Heart right ventricle (tissue), 16 donors: ENCODE measurements around the gene COPS7A. TPM values are rescaled to one million over a fixed set of nuclear protein-coding genes. Genes with fewer than 3 reads are reported as not detected.

Source experiments
- ATAC-seq, 8 donors: fragments of 200-7000 bp; cut with Tn5 transposase; one replicate each; pipeline ENCODE4 v1.9.1; 2020; ENCODE audit warnings: mild to moderate bottlenecking in 8 of 8, moderate library complexity in 8 of 8, moderate number of reproducible peaks in 1 of 8
- DNase-seq, 2 donors: peaks; one replicate each; pipeline ENCODE4 v3.0.0-alpha.2; 2020
- H3K27ac ChIP-seq, 10 donors: fragments of 200-600 bp; sonication (generic) in 2 of 10; one replicate each; pipeline versions ENCODE4 v1.5.0 to v1.8.0; 2020 to 2022; ENCODE audit warnings: mild to moderate bottlenecking in 3 of 10
- H3K27me3 ChIP-seq, 7 donors: fragments of 200-600 bp; one replicate each; pipeline ENCODE4 v1.8.0; 2021 to 2022; ENCODE audit warnings: mild to moderate bottlenecking in 2 of 7
- H3K36me3 ChIP-seq, 9 donors: fragments of 200-600 bp; sonication (generic) in 1 of 9; one replicate each; pipeline versions ENCODE4 v1.5.0 to v1.8.0; 2020 to 2022; ENCODE audit warnings: mild to moderate bottlenecking in 2 of 9
- H3K4me1 ChIP-seq, 9 donors: fragments of 200-600 bp; sonication (generic) in 1 of 9; one replicate each; pipeline versions ENCODE4 v1.5.0 to v1.8.0; 2020 to 2022; ENCODE audit warnings: mild to moderate bottlenecking in 4 of 9
- H3K4me3 ChIP-seq, 10 donors: fragments of 200-600 bp; sonication (generic) in 2 of 10; one replicate each; pipeline versions ENCODE4 v1.5.0 to v1.8.0; 2020 to 2022; ENCODE audit warnings: mild to moderate bottlenecking in 7 of 10, moderate library complexity in 2 of 10
- H3K9me3 ChIP-seq, 11 donors: fragments of 200-600 bp in 10 of 11; sonication (generic) in 2 of 11; one replicate each; pipeline versions ENCODE4 v1.5.0 to v1.8.0; 2013 to 2022; ENCODE audit warnings: mild to moderate bottlenecking in 2 of 11, control low read depth in 1 of 11, moderate library complexity in 1 of 11
- CTCF ChIP-seq, 9 donors: fragments of 200-600 bp; sonication (generic) in 2 of 9; IDR thresholded peaks; one replicate each; pipeline versions ENCODE4 v1.5.0 to v1.8.0; 2021 to 2022; ENCODE audit warnings: antibody characterized with exemption in 9 of 9, mild to moderate bottlenecking in 5 of 9, moderate library complexity in 1 of 9
- WGBS, 2 donors: extraction: QIAGEN DNeasy Blood & Tissue Kit; methylation state at CpG; one replicate each; pipeline ENCODE4 v1.1.7; 2013; ENCODE audit warnings: inconsistent platforms in 1 of 2; 5-methylcytosine and 5-hydroxymethylcytosine counted together
- intact Hi-C, 10 donors: fragments of 100-400 bp; cut with DNase I; formaldehyde crosslinking; loops; one replicate each; pipeline versions ENCODE4 v1.11.1 to v1.14.2; 2022
- polyA plus RNA-seq, 2 donors: library from polyadenylated mRNA; stranded (reverse); fragments of 200-250 nt; gene quantifications; one replicate each; pipeline ENCODE4 v1.2.3, GENCODE V29; 2013
- total RNA-seq, 10 donors: library from RNA; stranded (reverse); fragmentation: NEBNext Ultra II Directional in 3 of 10; extraction: Animal tissue kit (Norgen Biotek cat#: 25700) in 3 of 10; gene quantifications; one replicate each; pipeline versions ENCODE4 v1.2.1 to v1.2.4, GENCODE V29; 2021 to 2023
- donor health status: Arrhythmogenic right ventricular cardiomyopathy.
- donor health status: ischemic (EF 13 %, LVEDD 7.1; RV severe dilation, severe dysfunction).
- donor health status: healthy with polysubstance abuse.
- donor health status: DM: no; HTN: yes; CAD: no.
- donor health status: DM: no; HTN: no; CAD: no.
- donor health status: ischemic (EF 25% LVEDD 6.9; RV normal size, moderate dysfunction).
- donor health status: ischemic (EF 25% LVEDD 5.7; RV mildly dilated, moderate dysfunction).
- donor health status: healthy.
- donor health status: DM: yes; HTN: yes; CAD: no.
- donor health status: Ischemic cardiomyopathy.
- donor health status: ischemic (EF 35%, LVEDD 5.7; RV mildly dilated, moderate dysfunction).
- donor health status: nonischemic (EF 11% LVEDD 7.7; RV severe dilation, severe dysfunction).
- donor health status: DM: yes; HTN: yes; CAD: no.
- donor health status: PGD.
- donor health status: ischemic (EF 29% LVEDD 5.4; RV normal size, mild dysfunction).
- donor health status: nonischemic (EF 23%, LVEDD 6.1; RV moderate dilation, normal function).

Gene COPS7A
- total and polyA plus RNA-seq, 12 donors = 31.1 to 91.5 (median 77.9) TPM

GRCh38 chr12:6692888-6693287 lies 31.0 kb upstream of the COPS7A start:
- Histone ChIP-seq H3K27ac (no peak overlapping the region), H3K9me3 (no peaks in the 10 kb centered on the region), H3K36me3 (no peaks in the 10 kb centered on the region), H3K4me1 (peaks cover 3 to 27% (median 19%) of the 10 kb centered on the region in 9 donors), H3K4me3 (no peak overlapping the region), H3K27me3 (peaks cover 0 to 29% (median 11%) of the 10 kb centered on the region in 7 donors)
- no peak for DNase-seq
- no peak for TF ChIP-seq CTCF (IDR thresholded peaks at IDR 0.05)
- intact Hi-C loops = loop anchor here in 2 of 10 donors (10.0 kb wide), 2 partner anchors 68 to 78 kb away; no protein-coding TSS in a partner anchor
- ATAC-seq = no peak
- 51 to 56% methylated on average over 2 of the region's 2 CpGs for WGBS, 2 donors

GRCh38 chr12:6693832-6694355 lies 30.0 kb upstream of the COPS7A start:
- Histone ChIP-seq H3K27me3 (peaks cover 0 to 39% (median 21%) of the 10 kb centered on the region in 7 donors), H3K36me3 (no peaks in the 10 kb centered on the region), H3K4me3 (no peak overlapping the region), H3K9me3 (no peaks in the 10 kb centered on the region), H3K27ac (no peak overlapping the region), H3K4me1 (peaks cover 3 to 20% (median 12%) of the 10 kb centered on the region in 9 donors)
- TF ChIP-seq CTCF (IDR thresholded peaks at IDR 0.05) = no peak
- 65 to 76% methylated on average over 4 of the region's 4 CpGs for WGBS, 2 donors
- DNase-seq (no peak), ATAC-seq (no peak)
- intact Hi-C loops = loop anchor here in 2 of 10 donors (10.0 kb wide), 2 partner anchors 69 to 79 kb away; no protein-coding TSS in a partner anchor

GRCh38 chr12:6694701-6695100 lies 29.1 kb upstream of the COPS7A start:
- DNase-seq (no peak), ATAC-seq (no peak)
- peaks cover 3 to 22% (median 12%) of the 10 kb centered on the region in 9 donors for H3K4me1 ChIP-seq
- no peak overlapping the region for H3K4me3 ChIP-seq
- H3K36me3 ChIP-seq = no peaks in the 10 kb centered on the region
- H3K27me3 ChIP-seq = peaks cover 0 to 47% (median 29%) of the 10 kb centered on the region in 7 donors
- WGBS, 2 donors = 82 to 84% methylated on average over 9 of the region's 9 CpGs
- TF ChIP-seq CTCF (IDR thresholded peaks at IDR 0.05) = no peak
- H3K9me3 ChIP-seq = no peaks in the 10 kb centered on the region
- intact Hi-C loops = loop anchor here in 2 of 10 donors (10.0 kb wide), 2 partner anchors 70 to 80 kb away; no protein-coding TSS in a partner anchor
- no peak overlapping the region for H3K27ac ChIP-seq

GRCh38 chr12:6695313-6696045 lies 28.4 kb upstream of the COPS7A start:
- H3K4me1 ChIP-seq = peaks cover 0 to 21% (median 13%) of the 10 kb centered on the region in 9 donors
- no peak overlapping the region for H3K4me3 ChIP-seq
- no peak overlapping the region for H3K27ac ChIP-seq
- TF ChIP-seq CTCF (IDR thresholded peaks at IDR 0.05) = no peak
- intact Hi-C loops = loop anchor here in 2 of 10 donors (10.0 kb wide), 2 partner anchors 71 to 81 kb away; no protein-coding TSS in a partner anchor
- H3K9me3 ChIP-seq = no peaks in the 10 kb centered on the region
- 74 to 76% methylated on average over 11 of the region's 11 CpGs for WGBS, 2 donors
- ATAC-seq = no peak
- H3K27me3 ChIP-seq = peaks cover 2 to 55% (median 37%) of the 10 kb centered on the region in 7 donors
- DNase-seq = no peak
- H3K36me3 ChIP-seq = no peaks in the 10 kb centered on the region
